CD14-positive monocyte (primary cell): ENCODE results near the gene CIBAR2. TPM values are rescaled to one million over a fixed set of nuclear protein-coding genes. Genes with fewer than 3 reads are reported as not detected.

Experiments
- DNase-seq, 3 donors: peaks; one replicate each; pipeline ENCODE4 v3.0.0-alpha.2; 2011 to 2022
- H2AFZ ChIP-seq: 2 replicates; pipeline ENCODE4 v1.6.0; 2012; ENCODE audit warnings: mild to moderate bottlenecking, low read depth, low read length, inconsistent platforms; ENCODE audit not compliant: insufficient read depth, poor library complexity, severe bottlenecking
- H3K27ac ChIP-seq, 2 donors: 1 replicate in 1 of 2; 2 replicates in 1 of 2; pipeline ENCODE4 v1.5.1; 2012 to 2013; ENCODE audit warnings: low read length in 2 of 2, control low read depth in 1 of 2, inconsistent platforms in 1 of 2, low read depth in 1 of 2, mild to moderate bottlenecking in 1 of 2
- H3K27me3 ChIP-seq, 2 donors: one replicate each; pipeline versions ENCODE4 v1.6.0 to v1.6.1; 2011 to 2013; ENCODE audit warnings: low read length in 2 of 2; ENCODE audit not compliant: control insufficient read depth in 2 of 2, insufficient read depth in 2 of 2
- H3K36me3 ChIP-seq, 2 donors: replicated peaks in 1 of 2; 1 replicate in 1 of 2; 2 replicates in 1 of 2; pipeline versions ENCODE4 v1.5.1 to v1.6.1; 2012 to 2013; ENCODE audit warnings: low read length in 2 of 2, control low read depth in 1 of 2, inconsistent platforms in 1 of 2, mild to moderate bottlenecking in 1 of 2; ENCODE audit not compliant: insufficient read depth in 2 of 2, control insufficient read depth in 1 of 2
- H3K4me1 ChIP-seq, 2 donors: 1 replicate in 1 of 2; 2 replicates in 1 of 2; pipeline versions ENCODE4 v1.5.1 to v1.6.1; 2012 to 2013; ENCODE audit warnings: low read length in 2 of 2, control low read depth in 1 of 2, inconsistent platforms in 1 of 2, mild to moderate bottlenecking in 1 of 2, moderate library complexity in 1 of 2; ENCODE audit not compliant: insufficient read depth in 2 of 2, control insufficient read depth in 1 of 2
- H3K4me2 ChIP-seq: replicated peaks from 2 replicates; pipeline ENCODE3; 2012; ENCODE audit warnings: low read length, moderate library complexity, mild to moderate bottlenecking; ENCODE audit not compliant: poor library complexity, severe bottlenecking; ENCODE audit errors: extremely low read depth
- H3K4me3 ChIP-seq, 3 experiments: fragments of 200-600 bp in 1 of 3; sonication (generic) in 1 of 3; replicated peaks in 1 of 3; 1 replicate in 2 of 3; 2 replicates in 1 of 3; pipeline ENCODE4 v1.5.1; 2011 to 2013; ENCODE audit warnings: low read length in 3 of 3, mild to moderate bottlenecking in 3 of 3, control low read depth in 2 of 3, low read depth in 2 of 3, inconsistent platforms in 1 of 3, moderate library complexity in 1 of 3
- H3K79me2 ChIP-seq: 2 replicates; pipeline ENCODE4 v1.6.0; 2012; ENCODE audit warnings: mild to moderate bottlenecking, control low read depth, inconsistent platforms, low read length, moderate library complexity; ENCODE audit not compliant: insufficient read depth
- H3K9ac ChIP-seq: 2 replicates; pipeline ENCODE4 v1.6.0; 2017; ENCODE audit warnings: low read length, mild to moderate bottlenecking; ENCODE audit not compliant: insufficient read depth, poor library complexity, severe bottlenecking
- H3K9me3 ChIP-seq, 2 donors: replicated peaks in 1 of 2; 1 replicate in 1 of 2; 2 replicates in 1 of 2; pipeline versions ENCODE4 v1.5.1 to v1.6.1; 2012 to 2013; ENCODE audit warnings: low read length in 2 of 2, control low read depth in 1 of 2; ENCODE audit not compliant: control insufficient read depth in 1 of 2, insufficient read depth in 1 of 2
- H4K20me1 ChIP-seq: 2 replicates; pipeline ENCODE4 v1.6.0; 2012; ENCODE audit warnings: mild to moderate bottlenecking, low read length, control low read depth, moderate library complexity; ENCODE audit not compliant: insufficient read depth
- H3K27ac Mint-ChIP-seq, 7 donors: one replicate each; pipeline ENCODE4 v1.8.0; 2020; ENCODE audit warnings: mild to moderate bottlenecking in 7 of 7, mixed read lengths in 7 of 7, moderate library complexity in 6 of 7, inconsistent platforms in 2 of 7
- H3K27me3 Mint-ChIP-seq, 3 donors: one replicate each; pipeline ENCODE4 v1.8.0; 2021 to 2022; ENCODE audit warnings: low read depth in 3 of 3, mild to moderate bottlenecking in 3 of 3, mixed read lengths in 3 of 3, moderate library complexity in 3 of 3, inconsistent platforms in 1 of 3
- H3K36me3 Mint-ChIP-seq, 2 donors: one replicate each; pipeline ENCODE4 v1.8.0; 2020; ENCODE audit warnings: mixed read lengths in 2 of 2, inconsistent platforms in 1 of 2, mild to moderate bottlenecking in 1 of 2
- H3K4me1 Mint-ChIP-seq: one replicate; pipeline ENCODE4 v1.8.0; 2020; ENCODE audit warnings: mild to moderate bottlenecking, mixed read lengths
- H3K4me3 Mint-ChIP-seq, 2 donors: one replicate each; pipeline ENCODE4 v1.8.0; 2020; ENCODE audit warnings: mild to moderate bottlenecking in 2 of 2, mixed read lengths in 2 of 2, moderate library complexity in 1 of 2
- H3K9me3 Mint-ChIP-seq, 7 donors: one replicate each; pipeline ENCODE4 v1.8.0; 2020 to 2022; ENCODE audit warnings: mixed read lengths in 7 of 7, mild to moderate bottlenecking in 6 of 7, moderate library complexity in 6 of 7, inconsistent platforms in 2 of 7
- WGBS: methylation state at CpG from one replicate; pipeline ENCODE4 v1.1.5; 2013; ENCODE audit warnings: missing lambda C conversion rate; ENCODE audit not compliant: insufficient coverage; 5-methylcytosine and 5-hydroxymethylcytosine counted together
- intact Hi-C, 2 donors: fragments of 100-400 bp; cut with micrococcal nuclease; formaldehyde crosslinking; loops; one replicate each; pipeline versions ENCODE4 v1.15.0 to v1.15.1; 2023
- polyA plus RNA-seq, 3 donors: library from polyadenylated mRNA; depleted of rRNA in 1 of 3; unstranded in 2 of 3; stranded (reverse) in 1 of 3; fragments of 300-500 nt in 2 of 3; fragments of >200 nt in 1 of 3; fragmentation: Illumina TruSeq in 2 of 3; gene quantifications; 1 replicate in 2 of 3; 2 replicates in 1 of 3; pipeline ENCODE4 v1.2.3, GENCODE V29; 2012 to 2021
- TF ChIP-seq, protein P1 (sequence below): fragments of 200-600 bp; IDR thresholded peaks from one replicate; pipeline ENCODE4 v1.8.0; 2022; ENCODE audit warnings: antibody characterized with exemption, mild to moderate bottlenecking

Gene CIBAR2
- polyA plus RNA-seq, 3 donors, result not detected

DNA sequence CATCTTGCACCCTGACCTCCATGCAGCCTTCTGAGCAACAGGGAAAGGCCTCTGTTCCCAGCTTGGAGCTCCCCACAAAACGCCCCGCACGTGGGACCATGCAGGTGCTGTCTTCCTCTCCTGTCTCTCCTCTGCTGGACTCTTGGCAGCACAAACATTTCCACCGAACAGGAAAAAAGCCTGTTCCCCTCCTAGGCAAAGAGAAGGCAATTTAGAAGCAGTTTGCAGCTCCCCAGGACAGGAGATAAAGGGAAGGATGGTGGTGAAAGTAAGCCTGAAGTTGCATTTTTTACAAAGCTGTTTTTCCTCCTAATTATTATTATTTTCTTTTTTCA lies 7.7 kb upstream of the CIBAR2 start:
- TF ChIP-seq, protein P1, sequence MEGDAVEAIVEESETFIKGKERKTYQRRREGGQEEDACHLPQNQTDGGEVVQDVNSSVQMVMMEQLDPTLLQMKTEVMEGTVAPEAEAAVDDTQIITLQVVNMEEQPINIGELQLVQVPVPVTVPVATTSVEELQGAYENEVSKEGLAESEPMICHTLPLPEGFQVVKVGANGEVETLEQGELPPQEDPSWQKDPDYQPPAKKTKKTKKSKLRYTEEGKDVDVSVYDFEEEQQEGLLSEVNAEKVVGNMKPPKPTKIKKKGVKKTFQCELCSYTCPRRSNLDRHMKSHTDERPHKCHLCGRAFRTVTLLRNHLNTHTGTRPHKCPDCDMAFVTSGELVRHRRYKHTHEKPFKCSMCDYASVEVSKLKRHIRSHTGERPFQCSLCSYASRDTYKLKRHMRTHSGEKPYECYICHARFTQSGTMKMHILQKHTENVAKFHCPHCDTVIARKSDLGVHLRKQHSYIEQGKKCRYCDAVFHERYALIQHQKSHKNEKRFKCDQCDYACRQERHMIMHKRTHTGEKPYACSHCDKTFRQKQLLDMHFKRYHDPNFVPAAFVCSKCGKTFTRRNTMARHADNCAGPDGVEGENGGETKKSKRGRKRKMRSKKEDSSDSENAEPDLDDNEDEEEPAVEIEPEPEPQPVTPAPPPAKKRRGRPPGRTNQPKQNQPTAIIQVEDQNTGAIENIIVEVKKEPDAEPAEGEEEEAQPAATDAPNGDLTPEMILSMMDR, result no peak
- intact Hi-C loops, result no loop called here
- H3K4me1 ChIP-seq, result peaks cover 3 to 15% of the 10 kb centered on the region in 2 donors
- Mint-ChIP-seq H3K27me3 (peaks cover 1 to 9% (median 2%) of the 10 kb centered on the region in 3 donors), H3K36me3 (no peaks in the 10 kb centered on the region), H3K4me3 (no peak overlapping the region), H3K27ac (no peak overlapping the region), H3K4me1 (peaks cover 11% of the 10 kb centered on the region), H3K9me3 (peaks cover 0 to 3% (median 0%) of the 10 kb centered on the region in 7 donors)
- no peak overlapping the region for H3K27ac ChIP-seq
- H3K4me3 ChIP-seq, result no peak overlapping the region
- DNase-seq, result no peak
- H3K79me2 ChIP-seq, result no peaks in the 10 kb centered on the region
- H3K4me2 ChIP-seq, result no peak overlapping the region
- peaks cover 0 to 3% of the 10 kb centered on the region in 2 donors for H3K9me3 ChIP-seq
- H3K9ac ChIP-seq, result no peak overlapping the region
- no peaks in the 10 kb centered on the region for H3K27me3 ChIP-seq
- H2AFZ ChIP-seq, result no peak overlapping the region
- H4K20me1 ChIP-seq, result no peaks in the 10 kb centered on the region
- 90% methylated on average over 2 of the region's 4 CpGs for WGBS
- no peaks in the 10 kb centered on the region for H3K36me3 ChIP-seq

DNA sequence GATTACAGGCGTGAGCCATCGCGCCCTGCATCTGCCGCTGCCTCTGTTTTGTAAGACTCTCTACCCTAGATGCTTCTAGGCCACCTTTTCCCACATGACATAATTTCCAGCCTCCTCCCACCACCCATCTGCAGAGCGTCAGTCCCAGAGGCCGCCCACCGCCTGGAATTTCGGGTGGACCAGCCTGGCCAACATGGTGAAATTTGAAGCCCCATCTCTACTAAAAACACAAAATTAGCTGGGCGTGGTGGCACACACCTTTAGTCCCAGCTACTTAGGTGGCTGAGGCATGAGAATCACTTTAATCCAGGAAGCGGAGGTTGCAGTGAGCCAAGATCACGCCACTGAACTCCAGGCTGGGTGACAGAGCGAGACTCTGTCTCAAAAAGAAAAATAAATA lies 5.1 kb upstream of the CIBAR2 start:
- H3K79me2 ChIP-seq, result no peaks in the 10 kb centered on the region
- no peak overlapping the region for H3K4me3 ChIP-seq
- no peaks in the 10 kb centered on the region for H3K27me3 ChIP-seq
- H3K4me2 ChIP-seq, result no peak overlapping the region
- H3K9ac ChIP-seq, result no peak overlapping the region
- H3K36me3 ChIP-seq, result no peaks in the 10 kb centered on the region
- no peak overlapping the region for H2AFZ ChIP-seq
- H3K4me3 Mint-ChIP-seq, result no peak overlapping the region
- H3K9me3 Mint-ChIP-seq, result peaks cover 0 to 3% (median 0%) of the 10 kb centered on the region in 7 donors
- no peaks in the 10 kb centered on the region for H3K36me3 Mint-ChIP-seq
- peaks cover 7 to 20% of the 10 kb centered on the region in 2 donors for H3K4me1 ChIP-seq
- no peak overlapping the region for H3K27ac Mint-ChIP-seq
- H3K9me3 ChIP-seq, result no peaks in the 10 kb centered on the region
- H4K20me1 ChIP-seq, result no peaks in the 10 kb centered on the region
- H3K27ac ChIP-seq, result no peak overlapping the region
- WGBS, result 86% methylated on average over 9 of the region's 12 CpGs
- H3K4me1 Mint-ChIP-seq, result peaks cover 14% of the 10 kb centered on the region
- TF ChIP-seq, protein P1, result no peak
- DNase-seq, result no peak
- peaks cover 2 to 6% (median 3%) of the 10 kb centered on the region in 3 donors for H3K27me3 Mint-ChIP-seq
- intact Hi-C loops, result loop anchor here in 1 of 2 donors (5.0 kb wide), 2 partner anchors 40 to 130 kb away; no protein-coding TSS in a partner anchor
